HEK293 (cell line): Measurements from ENCODE around the gene AP5Z1.

Source experiments
- GLIS1 ChIP-seq: fragments of 450-650 bp; formaldehyde crosslinking; IDR thresholded peaks from 2 replicates; pipeline ENCODE4 v1.5.1; 2016; ENCODE audit warnings: missing biosample characterization, missing genetic modification characterization
- GLIS2 ChIP-seq: fragments of 450-650 bp; formaldehyde crosslinking; IDR thresholded peaks from 2 replicates; pipeline ENCODE4 v1.5.1; 2016; ENCODE audit warnings: missing biosample characterization, missing genetic modification characterization
- SP7 ChIP-seq: fragments of 450-650 bp; formaldehyde crosslinking; IDR thresholded peaks from 2 replicates; pipeline ENCODE4 v1.5.1; 2016; ENCODE audit warnings: missing biosample characterization, missing genetic modification characterization
- YY2 ChIP-seq: fragments of 450-650 bp; formaldehyde crosslinking; IDR thresholded peaks from 2 replicates; pipeline ENCODE4 v1.5.1; 2016; ENCODE audit warnings: missing biosample characterization, missing genetic modification characterization
- ZBTB1 ChIP-seq: fragments of 450-650 bp; formaldehyde crosslinking; IDR thresholded peaks from 2 replicates; pipeline ENCODE4 v1.5.1; 2016; ENCODE audit warnings: missing biosample characterization, missing genetic modification characterization
- ZBTB10 ChIP-seq: fragments of 450-650 bp; formaldehyde crosslinking; IDR thresholded peaks from 2 replicates; pipeline ENCODE4 v1.5.1; 2016; ENCODE audit warnings: missing biosample characterization, missing genetic modification characterization
- ZBTB20 ChIP-seq: fragments of 450-650 bp; formaldehyde crosslinking; IDR thresholded peaks from 2 replicates; pipeline ENCODE4 v1.5.1; 2016; ENCODE audit warnings: missing biosample characterization, missing genetic modification characterization
- ZBTB21 ChIP-seq: fragments of 450-650 bp; formaldehyde crosslinking; IDR thresholded peaks from 2 replicates; pipeline ENCODE4 v1.5.1; 2017; ENCODE audit warnings: missing biosample characterization, missing genetic modification characterization
- ZBTB7A ChIP-seq: fragments of 450-650 bp; formaldehyde crosslinking; IDR thresholded peaks from 2 replicates; pipeline ENCODE4 v1.5.1; 2016; ENCODE audit warnings: low read depth, missing biosample characterization, missing genetic modification characterization
- ZNF223 ChIP-seq: fragments of 450-650 bp; formaldehyde crosslinking; IDR thresholded peaks from 2 replicates; pipeline ENCODE4 v1.5.1; 2016; ENCODE audit warnings: missing biosample characterization, missing genetic modification characterization
- ZNF23 ChIP-seq: fragments of 450-650 bp; formaldehyde crosslinking; IDR thresholded peaks from 2 replicates; pipeline ENCODE4 v1.5.1; 2016; ENCODE audit warnings: missing biosample characterization, missing genetic modification characterization, borderline replicate concordance
- ZNF350 ChIP-seq: fragments of 450-650 bp; formaldehyde crosslinking; IDR thresholded peaks from 2 replicates; pipeline ENCODE4 v1.5.0; 2017; ENCODE audit warnings: missing biosample characterization, mild to moderate bottlenecking, missing genetic modification characterization
- ZNF561 ChIP-seq: fragments of 450-650 bp; IDR thresholded peaks from 2 replicates; pipeline ENCODE4 v1.5.1; 2018; ENCODE audit warnings: missing biosample characterization, missing genetic modification characterization, borderline replicate concordance
- ZNF585B ChIP-seq: fragments of 450-650 bp; formaldehyde crosslinking; IDR thresholded peaks from 2 replicates; pipeline ENCODE4 v1.5.1; 2016; ENCODE audit warnings: missing biosample characterization, missing genetic modification characterization
- ZNF596 ChIP-seq: fragments of 450-650 bp; IDR thresholded peaks from 2 replicates; pipeline ENCODE4 v1.5.0; 2018; ENCODE audit warnings: missing biosample characterization, mild to moderate bottlenecking, missing genetic modification characterization, moderate library complexity
- ZNF624 ChIP-seq: fragments of 450-650 bp; formaldehyde crosslinking; IDR thresholded peaks from 2 replicates; pipeline ENCODE4 v1.5.1; 2017; ENCODE audit warnings: missing biosample characterization, missing genetic modification characterization
- ZNF792 ChIP-seq: fragments of 450-650 bp; formaldehyde crosslinking; IDR thresholded peaks from 2 replicates; pipeline ENCODE4 v1.5.1; 2016; ENCODE audit warnings: missing biosample characterization, missing genetic modification characterization
- TF ChIP-seq, protein P1 (sequence below): fragments of 450-650 bp; formaldehyde crosslinking; IDR thresholded peaks from 2 replicates; pipeline ENCODE4 v1.5.1; 2016; ENCODE audit warnings: missing biosample characterization, missing genetic modification characterization, borderline replicate concordance
- TF ChIP-seq, protein P2 (sequence below): fragments of 450-650 bp; formaldehyde crosslinking; IDR thresholded peaks from 2 replicates; pipeline ENCODE4 v1.5.1; 2017; ENCODE audit warnings: missing biosample characterization, missing genetic modification characterization
- TF ChIP-seq, protein P3 (sequence below): IDR thresholded peaks from 2 replicates; pipeline ENCODE4 v1.6.1; 2011; ENCODE audit warnings: mild to moderate bottlenecking, low read depth, low read length, borderline replicate concordance
- TF ChIP-seq, protein P4 (sequence below): fragments of 450-650 bp; formaldehyde crosslinking; IDR thresholded peaks from 2 replicates; pipeline ENCODE4 v1.5.1; 2016; ENCODE audit warnings: missing biosample characterization, missing genetic modification characterization
- TF ChIP-seq, protein P5 (sequence below): fragments of 450-650 bp; formaldehyde crosslinking; IDR thresholded peaks from 2 replicates; pipeline ENCODE4 v1.5.1; 2016; ENCODE audit warnings: missing biosample characterization, missing genetic modification characterization

Gene AP5Z1

DNA sequence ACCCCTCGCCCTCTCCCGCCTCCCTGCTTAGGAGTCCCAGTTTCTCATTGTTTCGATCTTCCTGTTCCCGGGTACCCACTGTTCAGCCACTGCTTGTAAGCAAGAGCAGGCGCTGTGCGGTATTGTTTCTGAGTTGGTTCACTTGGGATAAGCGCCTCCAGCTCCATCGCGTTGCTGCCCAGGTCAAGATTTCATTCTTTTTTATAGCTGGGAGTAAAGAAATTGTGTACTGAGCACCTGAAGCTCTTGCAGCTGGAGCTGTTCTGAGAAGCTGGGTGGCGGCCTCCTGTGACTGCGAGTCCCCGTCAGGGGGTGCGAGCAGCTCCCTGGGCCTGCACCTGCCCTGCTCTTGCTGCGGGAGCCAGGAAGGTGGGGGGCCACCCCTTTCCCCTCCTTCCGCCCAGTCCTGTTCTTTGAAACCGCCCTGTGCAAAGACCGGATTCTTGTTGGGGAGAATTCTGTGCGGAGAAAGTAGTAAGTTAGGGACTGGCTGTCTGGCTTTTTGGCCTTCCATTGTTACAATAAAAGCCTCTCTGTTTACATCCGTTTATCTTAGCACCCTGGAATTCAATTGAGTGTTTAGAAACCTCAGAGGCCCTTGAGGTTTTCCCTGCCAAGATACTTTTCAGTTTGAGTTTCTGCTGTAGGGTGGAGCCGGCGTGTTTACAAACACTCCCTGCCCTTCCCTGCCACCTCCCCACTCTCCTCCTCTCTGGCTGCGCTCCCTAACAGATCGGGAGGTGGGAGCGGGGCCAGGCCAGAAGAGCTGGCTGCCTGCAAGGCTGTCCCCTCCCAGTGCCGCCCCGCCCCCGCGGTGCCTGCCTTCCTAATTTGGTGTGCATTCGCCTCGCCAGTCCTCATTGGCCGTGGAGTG, 30.8 kb upstream of the AP5Z1 start (continued):
- TF ChIP-seq ZBTB20, result peak; percentile 51
- TF ChIP-seq GLIS2 (tag by site-specific recombination), result peak; percentile 77; the same call in 1 of the 2 replicates
- TF ChIP-seq, protein P1, sequence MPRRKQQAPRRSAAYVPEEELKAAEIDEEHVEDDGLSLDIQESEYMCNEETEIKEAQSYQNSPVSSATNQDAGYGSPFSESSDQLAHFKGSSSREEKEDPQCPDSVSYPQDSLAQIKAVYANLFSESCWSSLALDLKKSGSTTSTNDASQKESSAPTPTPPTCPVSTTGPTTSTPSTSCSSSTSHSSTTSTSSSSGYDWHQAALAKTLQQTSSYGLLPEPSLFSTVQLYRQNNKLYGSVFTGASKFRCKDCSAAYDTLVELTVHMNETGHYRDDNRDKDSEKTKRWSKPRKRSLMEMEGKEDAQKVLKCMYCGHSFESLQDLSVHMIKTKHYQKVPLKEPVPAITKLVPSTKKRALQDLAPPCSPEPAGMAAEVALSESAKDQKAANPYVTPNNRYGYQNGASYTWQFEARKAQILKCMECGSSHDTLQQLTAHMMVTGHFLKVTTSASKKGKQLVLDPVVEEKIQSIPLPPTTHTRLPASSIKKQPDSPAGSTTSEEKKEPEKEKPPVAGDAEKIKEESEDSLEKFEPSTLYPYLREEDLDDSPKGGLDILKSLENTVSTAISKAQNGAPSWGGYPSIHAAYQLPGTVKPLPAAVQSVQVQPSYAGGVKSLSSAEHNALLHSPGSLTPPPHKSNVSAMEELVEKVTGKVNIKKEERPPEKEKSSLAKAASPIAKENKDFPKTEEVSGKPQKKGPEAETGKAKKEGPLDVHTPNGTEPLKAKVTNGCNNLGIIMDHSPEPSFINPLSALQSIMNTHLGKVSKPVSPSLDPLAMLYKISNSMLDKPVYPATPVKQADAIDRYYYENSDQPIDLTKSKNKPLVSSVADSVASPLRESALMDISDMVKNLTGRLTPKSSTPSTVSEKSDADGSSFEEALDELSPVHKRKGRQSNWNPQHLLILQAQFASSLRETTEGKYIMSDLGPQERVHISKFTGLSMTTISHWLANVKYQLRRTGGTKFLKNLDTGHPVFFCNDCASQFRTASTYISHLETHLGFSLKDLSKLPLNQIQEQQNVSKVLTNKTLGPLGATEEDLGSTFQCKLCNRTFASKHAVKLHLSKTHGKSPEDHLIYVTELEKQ (tag by site-specific recombination), result no peak
- TF ChIP-seq ZNF350 (tag by site-specific recombination), result no peak
- TF ChIP-seq, protein P2, sequence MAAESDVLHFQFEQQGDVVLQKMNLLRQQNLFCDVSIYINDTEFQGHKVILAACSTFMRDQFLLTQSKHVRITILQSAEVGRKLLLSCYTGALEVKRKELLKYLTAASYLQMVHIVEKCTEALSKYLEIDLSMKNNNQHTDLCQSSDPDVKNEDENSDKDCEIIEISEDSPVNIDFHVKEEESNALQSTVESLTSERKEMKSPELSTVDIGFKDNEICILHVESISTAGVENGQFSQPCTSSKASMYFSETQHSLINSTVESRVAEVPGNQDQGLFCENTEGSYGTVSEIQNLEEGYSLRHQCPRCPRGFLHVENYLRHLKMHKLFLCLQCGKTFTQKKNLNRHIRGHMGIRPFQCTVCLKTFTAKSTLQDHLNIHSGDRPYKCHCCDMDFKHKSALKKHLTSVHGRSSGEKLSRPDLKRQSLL, result no peak
- TF ChIP-seq, protein P3, sequence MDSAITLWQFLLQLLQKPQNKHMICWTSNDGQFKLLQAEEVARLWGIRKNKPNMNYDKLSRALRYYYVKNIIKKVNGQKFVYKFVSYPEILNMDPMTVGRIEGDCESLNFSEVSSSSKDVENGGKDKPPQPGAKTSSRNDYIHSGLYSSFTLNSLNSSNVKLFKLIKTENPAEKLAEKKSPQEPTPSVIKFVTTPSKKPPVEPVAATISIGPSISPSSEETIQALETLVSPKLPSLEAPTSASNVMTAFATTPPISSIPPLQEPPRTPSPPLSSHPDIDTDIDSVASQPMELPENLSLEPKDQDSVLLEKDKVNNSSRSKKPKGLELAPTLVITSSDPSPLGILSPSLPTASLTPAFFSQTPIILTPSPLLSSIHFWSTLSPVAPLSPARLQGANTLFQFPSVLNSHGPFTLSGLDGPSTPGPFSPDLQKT, result no peak
- peak; percentile 62; the same call in 1 of the 2 replicates for TF ChIP-seq ZNF561
- TF ChIP-seq, protein P4, sequence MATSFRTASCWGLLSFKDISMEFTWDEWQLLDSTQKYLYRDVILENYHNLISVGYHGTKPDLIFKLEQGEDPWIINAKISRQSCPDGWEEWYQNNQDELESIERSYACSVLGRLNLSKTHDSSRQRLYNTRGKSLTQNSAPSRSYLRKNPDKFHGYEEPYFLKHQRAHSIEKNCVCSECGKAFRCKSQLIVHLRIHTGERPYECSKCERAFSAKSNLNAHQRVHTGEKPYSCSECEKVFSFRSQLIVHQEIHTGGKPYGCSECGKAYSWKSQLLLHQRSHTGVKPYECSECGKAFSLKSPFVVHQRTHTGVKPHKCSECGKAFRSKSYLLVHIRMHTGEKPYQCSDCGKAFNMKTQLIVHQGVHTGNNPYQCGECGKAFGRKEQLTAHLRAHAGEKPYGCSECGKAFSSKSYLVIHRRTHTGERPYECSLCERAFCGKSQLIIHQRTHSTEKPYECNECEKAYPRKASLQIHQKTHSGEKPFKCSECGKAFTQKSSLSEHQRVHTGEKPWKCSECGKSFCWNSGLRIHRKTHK (tag by site-specific recombination), result no peak
- TF ChIP-seq ZNF624 (tag by site-specific recombination), result no peak
- TF ChIP-seq ZBTB21 (tag by site-specific recombination), result no peak
- TF ChIP-seq ZNF596 (tag by site-specific recombination), result no peak
- TF ChIP-seq ZBTB1 (tag by site-specific recombination), result no peak
- no peak for TF ChIP-seq ZNF585B
- no peak for TF ChIP-seq ZNF792 (tag by site-specific recombination)
- TF ChIP-seq, protein P5, sequence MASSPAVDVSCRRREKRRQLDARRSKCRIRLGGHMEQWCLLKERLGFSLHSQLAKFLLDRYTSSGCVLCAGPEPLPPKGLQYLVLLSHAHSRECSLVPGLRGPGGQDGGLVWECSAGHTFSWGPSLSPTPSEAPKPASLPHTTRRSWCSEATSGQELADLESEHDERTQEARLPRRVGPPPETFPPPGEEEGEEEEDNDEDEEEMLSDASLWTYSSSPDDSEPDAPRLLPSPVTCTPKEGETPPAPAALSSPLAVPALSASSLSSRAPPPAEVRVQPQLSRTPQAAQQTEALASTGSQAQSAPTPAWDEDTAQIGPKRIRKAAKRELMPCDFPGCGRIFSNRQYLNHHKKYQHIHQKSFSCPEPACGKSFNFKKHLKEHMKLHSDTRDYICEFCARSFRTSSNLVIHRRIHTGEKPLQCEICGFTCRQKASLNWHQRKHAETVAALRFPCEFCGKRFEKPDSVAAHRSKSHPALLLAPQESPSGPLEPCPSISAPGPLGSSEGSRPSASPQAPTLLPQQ (tag by site-specific recombination), result no peak
- no peak for TF ChIP-seq ZBTB7A
- TF ChIP-seq GLIS1 (tag by site-specific recombination), result peak; percentile 87
- no peak for TF ChIP-seq ZNF23 (tag by site-specific recombination)
- TF ChIP-seq YY2 (tag by site-specific recombination), result no peak
- no peak for TF ChIP-seq ZBTB10
- TF ChIP-seq SP7, result peak; percentile 52
- no peak for TF ChIP-seq ZNF223
